HG02840 (cell line): ENCODE data around the gene CMTM4.
"Not testable (repeated sequence)": the region's sequence is repeated elsewhere in the genome, so short reads cannot be mapped to it uniquely, and the experiment has no call there.

Source experiments
- ATAC-seq: cut with Tn5 transposase; IDR thresholded peaks from one replicate; pipeline ENCODE4 v1.9.1; 2021; ENCODE audit warnings: mild to moderate bottlenecking, moderate library complexity, moderate number of reproducible peaks; ENCODE audit not compliant: unreplicated experiment, low FRiP score

CMTM4 gene

GRCh38 chr16:66599726-66600125 lies 96.8 kb downstream of the CMTM4 start:
- ATAC-seq = no peak

DNA sequence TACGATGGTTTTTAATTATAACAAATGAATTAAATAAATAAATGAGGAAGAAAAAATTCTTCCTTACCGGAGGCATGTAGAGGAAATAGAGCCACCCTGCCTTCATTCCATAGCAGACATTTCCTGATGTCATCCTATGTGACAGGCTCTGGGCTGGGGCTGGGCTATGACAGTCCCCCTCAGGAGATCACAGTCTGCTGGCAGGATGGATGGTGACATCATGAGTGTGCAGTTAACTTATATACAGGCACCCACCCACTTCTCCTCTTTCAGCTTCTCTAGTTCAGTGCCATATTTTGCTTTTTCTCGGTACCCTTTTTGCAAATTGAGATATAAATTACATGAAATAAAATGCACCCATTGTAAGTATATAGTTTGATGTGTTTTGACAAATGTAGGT lies 98.4 kb downstream of the CMTM4 start:
- ATAC-seq = no peak

GRCh38 chr16:66596986-66597848 lies 99.3 kb downstream of the CMTM4 start:
- ATAC-seq = no peak

- not testable (repeated sequence) for ATAC-seq
These were observed 100.0 kb downstream of the CMTM4 start for GRCh38 chr16:66596559-66596958.

GRCh38 chr16:66594739-66595138 lies 101.8 kb downstream of the CMTM4 start:
- no peak for ATAC-seq

DNA sequence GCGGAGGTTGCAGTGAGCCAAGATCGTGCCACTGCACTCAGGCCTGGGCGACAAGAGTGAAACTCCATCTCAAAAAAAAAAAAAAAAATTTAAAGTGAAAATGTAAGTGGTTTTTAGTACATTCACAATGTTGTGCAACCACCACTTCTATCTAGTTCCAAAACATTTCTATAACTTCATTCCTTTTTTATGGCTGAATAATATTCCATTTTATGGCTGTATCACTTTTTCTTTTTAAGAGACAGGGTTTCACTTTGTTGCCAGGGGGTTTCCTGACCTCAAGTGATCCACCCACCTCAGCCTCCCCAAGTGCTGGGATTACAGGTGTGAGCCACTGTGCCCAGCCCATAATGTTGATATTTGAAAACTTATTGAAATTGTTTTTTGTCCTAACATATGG lies 103.7 kb downstream of the CMTM4 start:
- ATAC-seq = no peak

GRCh38 chr16:66592241-66592640 lies 104.3 kb downstream of the CMTM4 start:
- no peak for ATAC-seq

DNA sequence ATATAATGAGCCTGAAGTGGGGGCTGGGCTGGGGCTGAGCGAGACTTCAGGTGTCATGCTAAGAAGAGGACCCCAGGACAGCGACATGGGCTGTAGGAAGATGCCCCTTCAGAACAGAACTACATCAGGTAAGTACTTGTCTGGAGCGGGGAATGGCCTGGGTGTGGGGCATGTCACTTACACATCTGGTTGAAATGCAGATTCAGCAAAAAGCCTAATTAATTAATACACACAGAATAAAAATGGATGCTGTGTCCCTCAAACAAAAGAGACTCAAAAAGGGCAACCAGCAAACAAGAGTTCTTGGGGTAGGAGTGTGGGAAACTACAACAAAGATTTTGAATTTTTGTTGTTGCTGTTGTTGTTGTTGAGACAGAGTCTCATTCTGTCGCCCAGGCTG lies 105.5 kb downstream of the CMTM4 start:
- ATAC-seq = no peak

DNA sequence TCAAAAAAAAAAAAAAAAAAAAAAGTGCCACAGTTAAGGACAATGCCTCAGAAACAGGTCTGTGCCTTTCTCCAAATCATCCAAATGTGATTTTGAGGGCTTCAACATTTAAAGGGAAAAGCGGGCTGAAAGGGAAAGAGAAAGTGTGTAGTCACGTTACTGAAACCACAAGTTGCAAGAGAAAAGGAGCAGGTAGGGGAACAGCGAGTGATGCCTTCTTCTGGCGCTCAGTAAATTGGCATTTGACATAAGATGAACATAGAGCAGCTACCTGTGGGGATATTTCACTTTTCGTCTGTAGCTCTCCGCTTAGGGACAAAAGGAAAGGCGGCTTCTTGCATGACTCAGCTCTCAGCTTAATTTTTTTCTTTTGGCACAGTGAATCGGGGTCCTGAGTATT lies 106.2 kb downstream of the CMTM4 start:
- ATAC-seq = no peak

DNA sequence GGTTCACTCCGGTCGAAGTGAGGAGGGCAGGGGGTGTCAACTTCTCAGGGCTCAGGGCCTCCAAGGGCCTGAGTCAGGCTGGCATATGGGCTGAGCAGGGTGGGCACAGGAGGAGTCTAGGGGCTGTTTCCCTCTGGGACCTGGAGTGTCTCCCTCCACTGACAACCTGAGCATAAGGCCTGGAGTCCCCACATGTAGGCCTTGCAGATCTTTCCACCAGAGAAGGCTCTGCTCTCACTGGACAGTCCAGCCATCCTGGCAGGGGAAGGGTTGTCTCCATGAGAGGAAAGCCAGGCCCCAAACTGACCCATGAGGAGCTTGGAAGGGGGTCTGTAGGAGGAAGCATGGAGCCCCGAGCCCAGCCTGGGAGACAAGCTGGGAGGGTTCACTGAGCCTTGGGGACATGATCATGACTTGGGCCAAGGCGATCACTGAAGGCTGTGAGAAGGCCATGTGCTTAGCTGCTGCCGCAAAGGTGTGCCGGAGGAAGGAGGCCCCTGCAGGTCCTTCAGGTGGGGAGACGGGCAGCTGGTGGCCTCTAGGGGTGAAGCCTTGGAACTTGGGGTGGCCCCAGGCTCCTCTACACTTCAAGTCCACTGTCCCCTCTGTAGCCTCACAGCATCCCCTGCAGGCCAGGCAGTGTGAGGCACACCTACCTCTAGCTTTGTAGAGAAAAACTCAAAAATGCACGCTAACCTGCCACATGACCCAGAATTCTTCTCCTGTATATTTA lies 107.4 kb downstream of the CMTM4 start:
- no peak for ATAC-seq

DNA sequence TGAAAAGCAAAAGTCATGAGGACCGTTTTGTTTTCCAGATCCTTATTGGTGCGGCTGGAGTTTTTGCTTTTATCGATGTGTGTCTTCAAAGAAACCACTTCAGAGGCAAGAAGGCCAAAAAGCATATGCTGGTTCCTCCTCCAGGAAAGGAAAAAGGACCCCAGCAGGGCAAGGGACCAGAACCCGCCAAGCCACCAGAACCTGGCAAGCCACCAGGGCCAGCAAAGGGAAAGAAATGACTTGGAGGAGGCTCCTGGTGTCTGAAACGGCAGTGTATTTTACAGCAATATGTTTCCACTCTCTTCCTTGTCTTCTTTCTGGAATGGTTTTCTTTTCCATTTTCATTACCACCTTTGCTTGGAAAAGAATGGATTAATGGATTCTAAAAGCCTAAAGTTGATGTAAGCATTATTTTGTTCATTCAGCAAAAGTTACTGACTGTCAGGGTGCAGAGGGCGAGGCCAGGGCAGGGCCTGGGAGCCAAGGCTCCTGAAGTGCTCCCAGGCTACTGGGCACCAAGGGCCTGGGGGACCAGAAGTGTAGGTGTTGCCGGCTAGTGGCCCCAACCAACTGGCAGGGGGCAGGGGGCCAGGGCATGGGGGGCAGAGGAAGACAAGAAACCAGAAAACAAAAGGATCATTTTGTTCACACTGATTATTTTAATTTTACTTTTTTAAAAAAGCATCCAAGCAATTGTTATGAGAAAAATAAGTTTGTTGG lies 108.5 kb downstream of the CMTM4 start:
- ATAC-seq = no peak

DNA sequence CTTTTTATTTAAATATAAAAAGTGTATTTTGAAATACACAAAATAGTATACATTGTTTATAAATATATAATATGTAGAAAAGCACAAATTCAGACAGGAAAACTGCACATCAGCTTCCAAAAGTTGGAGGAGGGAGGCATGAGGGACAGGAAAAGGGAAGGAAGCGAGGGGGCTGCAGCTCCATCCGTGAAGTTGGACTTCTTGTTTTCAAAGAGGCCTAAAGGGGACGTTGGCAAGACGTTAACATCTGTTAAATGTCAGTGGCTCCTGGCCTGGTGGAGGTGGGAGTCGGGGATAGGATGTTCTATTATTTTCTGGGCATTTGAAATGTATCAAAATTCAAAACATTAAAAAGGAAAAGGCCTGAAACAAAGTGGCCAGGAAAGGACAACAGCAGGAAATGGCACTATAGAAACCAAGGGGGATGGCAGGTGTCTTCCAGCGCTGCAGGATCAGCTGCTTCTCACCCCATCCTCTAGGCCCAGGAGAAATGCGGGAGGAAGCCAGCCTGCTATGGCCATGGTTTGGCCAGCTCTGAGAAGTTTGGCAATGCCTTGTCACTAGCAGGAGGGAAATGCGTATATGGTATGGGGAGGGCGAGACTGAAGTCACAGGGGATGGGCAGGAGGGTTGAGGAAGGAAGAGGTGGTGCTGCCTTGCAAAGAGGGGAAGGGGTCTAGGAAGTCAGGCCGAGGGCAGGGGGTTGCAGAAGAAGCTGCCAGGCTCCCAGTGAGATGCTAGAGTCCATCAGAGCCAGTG lies 110.9 kb downstream of the CMTM4 start:
- ATAC-seq = no peak

GRCh38 chr16:66581246-66581952 lies 115.1 kb downstream of the CMTM4 start:
- ATAC-seq = no peak

DNA sequence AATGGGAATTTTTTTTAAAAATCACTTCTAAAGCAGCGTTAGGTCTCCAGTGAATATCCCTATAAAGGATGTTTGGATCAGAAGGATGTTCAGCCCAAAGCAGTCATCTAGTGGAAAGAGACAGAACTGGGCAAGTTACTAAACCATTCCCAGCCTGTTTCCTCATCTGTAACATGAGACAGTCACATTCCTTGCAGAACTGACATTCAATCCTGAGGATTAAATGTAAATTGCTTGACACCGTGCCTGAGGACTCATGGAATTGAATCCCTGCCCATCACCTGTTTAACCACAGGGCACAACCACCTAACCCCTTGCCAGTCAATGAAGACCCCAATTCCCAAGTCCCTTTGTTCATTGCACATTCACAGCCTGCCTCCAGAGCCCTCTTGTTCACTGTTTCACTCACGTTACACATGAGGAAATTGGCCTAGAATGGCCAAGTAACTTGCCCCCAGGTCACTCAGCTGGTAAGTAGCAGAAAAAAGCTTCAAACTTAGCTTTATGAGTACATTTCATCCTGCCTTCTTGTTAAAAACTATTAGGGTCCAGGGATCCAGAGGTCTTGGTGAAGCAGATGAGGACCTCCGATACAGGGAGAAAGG lies 115.8 kb downstream of the CMTM4 start:
- ATAC-seq = no peak

- no peak for ATAC-seq
These were observed 117.7 kb downstream of the CMTM4 start, which contains the start of gene CMTM2 for GRCh38 chr16:66578651-66579531. Gene CMTM2, plus strand, starts transcription at chr16:66579463. Its CDS starts 145 bp downstream, at chr16:66579608.

DNA sequence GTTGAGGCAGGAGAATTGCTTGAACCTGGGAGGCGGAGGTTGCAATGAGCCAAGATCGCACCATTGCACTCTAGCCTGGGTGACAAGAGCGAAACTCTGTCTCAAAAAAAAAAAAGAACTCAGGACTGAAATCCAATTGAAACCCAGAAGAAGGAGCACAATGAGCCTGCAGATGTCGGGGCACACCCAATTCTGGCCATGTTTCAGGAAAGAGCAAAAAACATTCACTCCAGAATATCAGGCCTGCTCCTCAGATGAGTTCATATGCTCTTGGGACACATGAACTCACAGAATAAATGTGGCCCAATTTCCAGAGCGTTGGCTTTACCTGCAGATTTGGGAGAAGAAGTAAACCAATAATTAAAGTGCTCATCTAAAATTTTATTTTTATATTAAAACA lies 120.2 kb downstream of the CMTM4 start:
- no peak for ATAC-seq

GRCh38 chr16:66575060-66575459 lies 121.5 kb downstream of the CMTM4 start:
- no peak for ATAC-seq

GRCh38 chr16:66574531-66574930 lies 122.0 kb downstream of the CMTM4 start:
- ATAC-seq = no peak
